Glutamatergic neuron (in vitro differentiated cells): ENCODE results near the gene RBM19. TPM values are rescaled to one million over a fixed set of nuclear protein-coding genes. Genes with fewer than 3 reads are reported as not detected.

ENCODE experiments used
- DNase-seq: peaks from one replicate; pipeline ENCODE4 v3.0.0; 2022
- H3K27ac Mint-ChIP-seq: one replicate; pipeline ENCODE4 v1.8.0; 2020; ENCODE audit warnings: mild to moderate bottlenecking, mixed read lengths, inconsistent platforms; ENCODE audit not compliant: unreplicated experiment
- H3K27me3 Mint-ChIP-seq: one replicate; pipeline ENCODE4 v1.8.0; 2020; ENCODE audit warnings: mild to moderate bottlenecking, moderate library complexity, mixed read lengths, inconsistent platforms; ENCODE audit not compliant: unreplicated experiment
- H3K36me3 Mint-ChIP-seq: one replicate; pipeline ENCODE4 v1.8.0; 2020; ENCODE audit warnings: mild to moderate bottlenecking, mixed read lengths, inconsistent platforms; ENCODE audit not compliant: unreplicated experiment
- H3K4me1 Mint-ChIP-seq: one replicate; pipeline ENCODE4 v1.8.0; 2020; ENCODE audit warnings: mild to moderate bottlenecking, low read depth, mixed read lengths, inconsistent platforms; ENCODE audit not compliant: unreplicated experiment
- H3K4me3 Mint-ChIP-seq: one replicate; pipeline ENCODE4 v1.8.0; 2020; ENCODE audit warnings: mild to moderate bottlenecking, mixed read lengths, inconsistent platforms; ENCODE audit not compliant: unreplicated experiment
- H3K9me3 Mint-ChIP-seq: one replicate; pipeline ENCODE4 v1.8.0; 2020; ENCODE audit warnings: mild to moderate bottlenecking, moderate library complexity, mixed read lengths, inconsistent platforms; ENCODE audit not compliant: unreplicated experiment
- total RNA-seq: library from RNA; stranded (reverse); fragmentation: NEBNext Ultra II Directional; extraction: Animal tissue kit (Norgen Biotek cat#: 25700); gene quantifications from one replicate; pipeline ENCODE4 v1.2.1, GENCODE V29; 2021; ENCODE audit not compliant: unreplicated experiment
- TF ChIP-seq, protein P1 (sequence below): fragments of 200-600 bp; sonication (generic); IDR thresholded peaks from one replicate; pipeline ENCODE4 v1.5.0; 2021; ENCODE audit not compliant: partially characterized antibody, unreplicated experiment

RBM19 gene
- total RNA-seq, 1 donor from 2014 or later = 27.4 TPM

DNA sequence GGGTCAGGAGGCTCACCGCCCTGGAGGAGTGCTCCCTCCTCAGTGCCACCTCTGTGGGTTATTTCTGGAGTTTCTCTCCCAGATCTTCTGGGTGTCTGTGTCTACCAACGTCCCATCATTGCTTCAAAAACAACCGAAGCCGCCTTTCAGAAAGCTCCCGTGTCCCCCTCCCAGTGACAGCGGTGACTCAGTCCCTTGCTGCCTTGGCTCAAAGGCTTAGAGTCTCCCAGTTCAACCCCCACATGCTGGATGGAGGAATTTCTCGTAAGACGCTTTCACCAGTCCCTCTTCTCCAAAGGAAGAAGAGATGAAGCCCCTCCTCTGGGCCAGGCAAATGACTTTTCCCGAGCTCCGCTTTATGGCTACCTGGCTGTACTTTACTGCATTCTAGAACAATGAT lies 146.6 kb downstream of the RBM19 start:
- Mint-ChIP-seq H3K27ac (no peak overlapping the region), H3K4me3 (no peak overlapping the region), H3K4me1 (peaks cover 38% of the 10 kb centered on the region), H3K36me3 (peaks cover 4% of the 10 kb centered on the region), H3K9me3 (peaks cover 6% of the 10 kb centered on the region), H3K27me3 (peaks cover 4% of the 10 kb centered on the region)
- no peak for DNase-seq
- TF ChIP-seq, protein P1, sequence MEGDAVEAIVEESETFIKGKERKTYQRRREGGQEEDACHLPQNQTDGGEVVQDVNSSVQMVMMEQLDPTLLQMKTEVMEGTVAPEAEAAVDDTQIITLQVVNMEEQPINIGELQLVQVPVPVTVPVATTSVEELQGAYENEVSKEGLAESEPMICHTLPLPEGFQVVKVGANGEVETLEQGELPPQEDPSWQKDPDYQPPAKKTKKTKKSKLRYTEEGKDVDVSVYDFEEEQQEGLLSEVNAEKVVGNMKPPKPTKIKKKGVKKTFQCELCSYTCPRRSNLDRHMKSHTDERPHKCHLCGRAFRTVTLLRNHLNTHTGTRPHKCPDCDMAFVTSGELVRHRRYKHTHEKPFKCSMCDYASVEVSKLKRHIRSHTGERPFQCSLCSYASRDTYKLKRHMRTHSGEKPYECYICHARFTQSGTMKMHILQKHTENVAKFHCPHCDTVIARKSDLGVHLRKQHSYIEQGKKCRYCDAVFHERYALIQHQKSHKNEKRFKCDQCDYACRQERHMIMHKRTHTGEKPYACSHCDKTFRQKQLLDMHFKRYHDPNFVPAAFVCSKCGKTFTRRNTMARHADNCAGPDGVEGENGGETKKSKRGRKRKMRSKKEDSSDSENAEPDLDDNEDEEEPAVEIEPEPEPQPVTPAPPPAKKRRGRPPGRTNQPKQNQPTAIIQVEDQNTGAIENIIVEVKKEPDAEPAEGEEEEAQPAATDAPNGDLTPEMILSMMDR = no peak

DNA sequence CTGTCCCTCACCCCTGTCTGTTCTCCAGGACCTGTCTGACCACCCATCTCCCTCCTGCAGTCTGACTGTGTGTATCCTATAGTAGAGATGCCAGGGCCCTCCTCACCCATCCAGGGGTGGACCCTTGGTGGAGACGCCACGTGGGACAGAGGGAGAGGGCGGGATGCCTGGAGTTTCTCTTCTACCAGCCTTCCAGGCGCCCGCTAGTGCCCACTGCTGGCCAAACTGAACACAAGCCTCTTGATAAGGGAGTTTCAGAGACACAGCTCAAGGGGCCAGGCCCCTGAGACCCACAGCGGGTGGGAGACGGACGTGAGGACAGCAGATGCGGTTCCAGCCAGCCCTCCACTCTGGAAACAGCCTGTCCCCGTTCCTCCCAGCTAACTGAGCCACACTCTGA lies 147.3 kb downstream of the RBM19 start:
- Mint-ChIP-seq H3K27ac (no peak overlapping the region), H3K9me3 (peaks cover 6% of the 10 kb centered on the region), H3K4me1 (peaks cover 37% of the 10 kb centered on the region), H3K4me3 (peak overlapping the region; percentile 22), H3K36me3 (peaks cover 3% of the 10 kb centered on the region), H3K27me3 (peaks cover 4% of the 10 kb centered on the region)
- TF ChIP-seq, protein P1 = peak; percentile 62
- peak; percentile 72 for DNase-seq

DNA sequence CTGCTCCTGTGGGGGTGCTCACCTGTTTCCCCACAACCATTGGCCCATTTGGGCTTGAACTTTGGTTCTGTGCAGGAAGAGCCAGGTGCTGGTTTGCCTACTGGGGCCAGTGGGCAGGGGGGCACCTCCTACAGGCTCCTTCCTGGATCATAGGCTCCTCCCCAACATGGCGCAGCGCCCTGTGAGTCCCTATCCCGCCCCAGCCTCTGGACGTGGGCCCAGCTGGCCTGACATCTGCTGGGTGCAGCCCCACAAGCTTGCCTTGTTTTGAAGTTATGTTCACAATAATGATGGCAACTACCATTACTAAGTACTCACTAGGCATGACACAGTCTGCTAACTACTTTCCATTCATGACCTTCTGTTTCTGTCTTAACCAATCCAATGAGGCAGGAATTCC lies 147.8 kb downstream of the RBM19 start:
- Mint-ChIP-seq H3K27ac (no peak overlapping the region), H3K4me3 (no peak overlapping the region), H3K27me3 (peaks cover 2% of the 10 kb centered on the region), H3K4me1 (peaks cover 31% of the 10 kb centered on the region), H3K36me3 (no peaks in the 10 kb centered on the region), H3K9me3 (peaks cover 6% of the 10 kb centered on the region)
- DNase-seq = no peak
- TF ChIP-seq, protein P1 = no peak

DNA sequence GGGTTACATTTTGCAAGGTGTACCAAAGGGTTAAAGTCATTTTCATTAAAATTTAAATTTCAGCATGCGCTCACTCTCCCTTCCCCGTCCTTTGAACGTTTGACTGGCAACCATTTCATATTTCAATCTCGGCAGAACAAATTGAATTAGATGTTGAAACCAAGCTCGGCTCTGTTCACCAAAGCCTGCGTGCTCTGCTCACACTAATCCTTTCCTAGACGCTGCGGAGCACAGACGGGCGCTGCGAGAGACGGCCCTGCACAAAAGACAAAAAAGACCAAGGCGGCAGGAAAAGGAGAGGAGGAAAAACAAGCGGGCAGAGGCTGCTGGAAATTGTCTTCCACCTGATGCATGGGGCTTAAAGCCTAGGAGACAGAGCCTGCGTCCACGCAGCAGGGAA lies 149.3 kb downstream of the RBM19 start:
- peaks cover 23% of the 10 kb centered on the region for H3K4me1 Mint-ChIP-seq
- TF ChIP-seq, protein P1 = no peak
- H3K27ac Mint-ChIP-seq = no peak overlapping the region
- peaks cover 6% of the 10 kb centered on the region for H3K9me3 Mint-ChIP-seq
- H3K36me3 Mint-ChIP-seq = no peaks in the 10 kb centered on the region
- peaks cover 2% of the 10 kb centered on the region for H3K27me3 Mint-ChIP-seq
- no peak overlapping the region for H3K4me3 Mint-ChIP-seq
- DNase-seq = no peak

DNA sequence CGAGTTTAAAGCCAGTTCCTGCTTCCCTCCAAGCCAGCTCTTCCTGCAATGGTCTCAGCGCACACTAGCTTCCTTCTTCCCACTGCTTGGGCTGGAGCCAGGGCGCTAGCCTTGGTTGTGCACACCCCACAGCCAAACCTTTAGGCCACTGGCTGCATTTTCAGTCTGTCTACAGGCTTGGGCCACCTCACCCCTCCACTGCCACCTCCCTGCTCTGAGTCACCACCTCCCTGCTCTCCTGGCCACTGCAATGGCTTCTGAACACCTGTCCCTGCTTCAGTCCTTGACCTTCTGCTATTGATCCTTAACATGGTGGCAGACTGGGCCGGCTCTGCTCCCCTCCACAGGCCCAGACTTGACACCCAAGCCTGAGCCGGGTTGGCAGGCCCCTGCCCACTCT lies 151.1 kb downstream of the RBM19 start:
- Mint-ChIP-seq H3K4me1 (peaks cover 21% of the 10 kb centered on the region), H3K36me3 (no peaks in the 10 kb centered on the region), H3K9me3 (peaks cover 3% of the 10 kb centered on the region), H3K4me3 (no peak overlapping the region), H3K27me3 (peaks cover 2% of the 10 kb centered on the region), H3K27ac (no peak overlapping the region)
- TF ChIP-seq, protein P1 = no peak
- DNase-seq = no peak
